Thyroid gland (tissue), 4 donors: ENCODE data around the gene ARHGEF11.

Experiments used
- POLR2A ChIP-seq, 2 donors: fragments of 450-650 bp; IDR thresholded peaks; one replicate each; pipeline ENCODE4 v1.6.1; 2017; ENCODE audit warnings: antibody characterized with exemption in 2 of 2, mild to moderate bottlenecking in 2 of 2, moderate library complexity in 1 of 2
- TF ChIP-seq, protein P1 (sequence below), 6 experiments: fragments of 200-600 bp in 3 of 6; fragments of 450-650 bp in 3 of 6; sonication (generic) in 3 of 6; IDR thresholded peaks; one replicate each; pipeline ENCODE4 v1.5.1; 2016 to 2019; ENCODE audit warnings: antibody characterized with exemption in 6 of 6, mild to moderate bottlenecking in 2 of 6, inconsistent platforms in 1 of 6, moderate library complexity in 1 of 6

DNA sequence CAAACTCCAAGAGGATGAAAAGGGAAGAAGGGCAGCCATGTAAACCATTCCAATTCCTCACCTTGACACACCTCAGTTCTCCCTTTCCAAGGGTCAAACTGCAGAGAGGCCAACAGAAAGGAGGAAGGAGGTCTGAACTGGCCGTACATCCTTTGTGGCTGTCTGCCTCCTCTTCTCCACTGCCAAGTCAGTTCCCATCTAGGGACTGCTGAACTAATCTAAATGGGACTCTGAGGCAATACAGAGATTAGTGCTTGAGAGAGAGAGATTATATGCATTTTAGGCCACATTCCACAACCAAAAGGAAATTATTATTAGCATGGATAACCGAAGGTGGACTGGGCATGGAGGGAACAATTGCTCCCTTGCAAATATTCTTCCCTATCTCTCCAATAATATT, 2.7 kb downstream of the ARHGEF11 start:
- TF ChIP-seq, protein P1, sequence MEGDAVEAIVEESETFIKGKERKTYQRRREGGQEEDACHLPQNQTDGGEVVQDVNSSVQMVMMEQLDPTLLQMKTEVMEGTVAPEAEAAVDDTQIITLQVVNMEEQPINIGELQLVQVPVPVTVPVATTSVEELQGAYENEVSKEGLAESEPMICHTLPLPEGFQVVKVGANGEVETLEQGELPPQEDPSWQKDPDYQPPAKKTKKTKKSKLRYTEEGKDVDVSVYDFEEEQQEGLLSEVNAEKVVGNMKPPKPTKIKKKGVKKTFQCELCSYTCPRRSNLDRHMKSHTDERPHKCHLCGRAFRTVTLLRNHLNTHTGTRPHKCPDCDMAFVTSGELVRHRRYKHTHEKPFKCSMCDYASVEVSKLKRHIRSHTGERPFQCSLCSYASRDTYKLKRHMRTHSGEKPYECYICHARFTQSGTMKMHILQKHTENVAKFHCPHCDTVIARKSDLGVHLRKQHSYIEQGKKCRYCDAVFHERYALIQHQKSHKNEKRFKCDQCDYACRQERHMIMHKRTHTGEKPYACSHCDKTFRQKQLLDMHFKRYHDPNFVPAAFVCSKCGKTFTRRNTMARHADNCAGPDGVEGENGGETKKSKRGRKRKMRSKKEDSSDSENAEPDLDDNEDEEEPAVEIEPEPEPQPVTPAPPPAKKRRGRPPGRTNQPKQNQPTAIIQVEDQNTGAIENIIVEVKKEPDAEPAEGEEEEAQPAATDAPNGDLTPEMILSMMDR (IDR thresholded peaks at IDR 0.05), result no peak
- TF ChIP-seq POLR2A (IDR thresholded peaks at IDR 0.05), result no peak
